Measurements from ENCODE around the gene EPHA1. TPM values are rescaled to one million over a fixed set of nuclear protein-coding genes. Genes with fewer than 3 reads are reported as not detected.

Gene EPHA1
- total RNA-seq, 1 experiment from 2014 or later, result 0.39 TPM

DNA sequence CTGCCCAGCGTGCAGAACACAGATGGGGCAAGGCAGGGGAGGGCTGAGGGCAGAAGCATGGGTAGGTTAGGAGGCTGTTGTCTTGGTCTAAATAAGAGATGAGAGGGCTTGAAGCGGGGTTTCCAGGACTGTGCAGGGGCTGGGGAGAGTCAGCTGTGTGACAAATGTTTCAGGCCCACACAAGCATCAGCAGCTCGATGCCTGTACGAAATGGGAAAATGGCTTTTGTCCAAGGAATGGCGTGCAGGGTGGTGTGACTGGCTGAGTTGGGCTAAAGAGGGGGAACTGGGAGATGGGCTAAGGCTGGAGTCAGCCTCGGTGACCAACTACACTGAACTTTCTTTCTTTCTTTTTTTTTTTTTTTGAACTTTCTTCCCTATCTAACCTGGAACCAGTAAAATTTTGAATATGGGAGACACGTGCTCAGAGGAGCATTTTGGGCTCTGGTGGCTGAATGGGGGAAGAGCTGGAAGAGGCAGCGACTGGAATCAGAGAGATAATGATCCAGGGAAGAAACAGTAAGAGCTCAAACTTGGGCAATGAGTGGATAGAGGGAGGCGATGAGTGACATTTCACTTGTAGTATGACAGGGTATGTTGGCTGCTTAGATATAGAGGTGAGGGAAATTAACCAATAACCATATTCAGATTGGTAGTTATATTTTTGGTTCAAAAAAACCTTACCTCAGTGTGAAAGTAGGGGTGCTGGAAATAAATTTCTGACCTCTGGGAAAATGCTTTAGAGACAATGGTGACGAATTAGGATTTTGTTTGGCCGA lies 10.2 kb upstream of the EPHA1 start:
- ATAC-seq (no peak), DNase-seq (ENCODE audit: low read depth, low spot score) (no peak)
- Histone ChIP-seq H3K4me3 (ENCODE audit: low read depth in 2 of 2, low read length in 2 of 2) (no peak overlapping the region), H3K27me3 (ENCODE audit: control insufficient read depth, insufficient read depth, low read length) (no peaks in the 10 kb centered on the region), H3K36me3 (ENCODE audit: control insufficient read depth, insufficient read depth, low read length) (no peaks in the 10 kb centered on the region), H3K9me3 (ENCODE audit: control insufficient read depth, insufficient read depth, low read depth, low read length) (no peaks in the 10 kb centered on the region), H3K27ac (ENCODE audit: low read length) (no peak overlapping the region), H3K4me1 (ENCODE audit: control insufficient read depth, insufficient read depth, low read length) (no peaks in the 10 kb centered on the region)
- in situ Hi-C loops (cut with HindIII; ENCODE audit: low pct_unique_long_range_greater_than_20kb, low sequenced_read_pairs), result no loop called here
- TF ChIP-seq SIN3A (IDR thresholded peaks at IDR 0.05; ENCODE audit: borderline replicate concordance, insufficient read depth, low read depth, low read length), result no peak
- TF ChIP-seq, protein P1, sequence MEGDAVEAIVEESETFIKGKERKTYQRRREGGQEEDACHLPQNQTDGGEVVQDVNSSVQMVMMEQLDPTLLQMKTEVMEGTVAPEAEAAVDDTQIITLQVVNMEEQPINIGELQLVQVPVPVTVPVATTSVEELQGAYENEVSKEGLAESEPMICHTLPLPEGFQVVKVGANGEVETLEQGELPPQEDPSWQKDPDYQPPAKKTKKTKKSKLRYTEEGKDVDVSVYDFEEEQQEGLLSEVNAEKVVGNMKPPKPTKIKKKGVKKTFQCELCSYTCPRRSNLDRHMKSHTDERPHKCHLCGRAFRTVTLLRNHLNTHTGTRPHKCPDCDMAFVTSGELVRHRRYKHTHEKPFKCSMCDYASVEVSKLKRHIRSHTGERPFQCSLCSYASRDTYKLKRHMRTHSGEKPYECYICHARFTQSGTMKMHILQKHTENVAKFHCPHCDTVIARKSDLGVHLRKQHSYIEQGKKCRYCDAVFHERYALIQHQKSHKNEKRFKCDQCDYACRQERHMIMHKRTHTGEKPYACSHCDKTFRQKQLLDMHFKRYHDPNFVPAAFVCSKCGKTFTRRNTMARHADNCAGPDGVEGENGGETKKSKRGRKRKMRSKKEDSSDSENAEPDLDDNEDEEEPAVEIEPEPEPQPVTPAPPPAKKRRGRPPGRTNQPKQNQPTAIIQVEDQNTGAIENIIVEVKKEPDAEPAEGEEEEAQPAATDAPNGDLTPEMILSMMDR (IDR thresholded peaks at IDR 0.05), result no peak
- TF ChIP-seq POLR2AphosphoS5 (IDR thresholded peaks at IDR 0.05; ENCODE audit: low read depth, low read length), result no peak
- TF ChIP-seq TCF7L2 (IDR thresholded peaks at IDR 0.05; ENCODE audit: low read depth, low read length), result no peak
- TF ChIP-seq, protein P2, sequence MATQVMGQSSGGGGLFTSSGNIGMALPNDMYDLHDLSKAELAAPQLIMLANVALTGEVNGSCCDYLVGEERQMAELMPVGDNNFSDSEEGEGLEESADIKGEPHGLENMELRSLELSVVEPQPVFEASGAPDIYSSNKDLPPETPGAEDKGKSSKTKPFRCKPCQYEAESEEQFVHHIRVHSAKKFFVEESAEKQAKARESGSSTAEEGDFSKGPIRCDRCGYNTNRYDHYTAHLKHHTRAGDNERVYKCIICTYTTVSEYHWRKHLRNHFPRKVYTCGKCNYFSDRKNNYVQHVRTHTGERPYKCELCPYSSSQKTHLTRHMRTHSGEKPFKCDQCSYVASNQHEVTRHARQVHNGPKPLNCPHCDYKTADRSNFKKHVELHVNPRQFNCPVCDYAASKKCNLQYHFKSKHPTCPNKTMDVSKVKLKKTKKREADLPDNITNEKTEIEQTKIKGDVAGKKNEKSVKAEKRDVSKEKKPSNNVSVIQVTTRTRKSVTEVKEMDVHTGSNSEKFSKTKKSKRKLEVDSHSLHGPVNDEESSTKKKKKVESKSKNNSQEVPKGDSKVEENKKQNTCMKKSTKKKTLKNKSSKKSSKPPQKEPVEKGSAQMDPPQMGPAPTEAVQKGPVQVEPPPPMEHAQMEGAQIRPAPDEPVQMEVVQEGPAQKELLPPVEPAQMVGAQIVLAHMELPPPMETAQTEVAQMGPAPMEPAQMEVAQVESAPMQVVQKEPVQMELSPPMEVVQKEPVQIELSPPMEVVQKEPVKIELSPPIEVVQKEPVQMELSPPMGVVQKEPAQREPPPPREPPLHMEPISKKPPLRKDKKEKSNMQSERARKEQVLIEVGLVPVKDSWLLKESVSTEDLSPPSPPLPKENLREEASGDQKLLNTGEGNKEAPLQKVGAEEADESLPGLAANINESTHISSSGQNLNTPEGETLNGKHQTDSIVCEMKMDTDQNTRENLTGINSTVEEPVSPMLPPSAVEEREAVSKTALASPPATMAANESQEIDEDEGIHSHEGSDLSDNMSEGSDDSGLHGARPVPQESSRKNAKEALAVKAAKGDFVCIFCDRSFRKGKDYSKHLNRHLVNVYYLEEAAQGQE (IDR thresholded peaks at IDR 0.05; ENCODE audit: insufficient read depth in 1 of 2, low read depth in 2 of 2, low read length in 1 of 2), result no peak
- intact Hi-C loops (cut with micrococcal nuclease; ENCODE audit: unreplicated experiment), result no loop called here
- BruUV-seq (replicated peaks), result no TSS peak
- CTCF ChIA-PET, result interaction anchor here (0.8 kb wide), 1 partner anchor 412 kb away, joined by 5 read pairs; no protein-coding TSS in a partner anchor
- POLR2A ChIA-PET, result no interaction called here

DNA sequence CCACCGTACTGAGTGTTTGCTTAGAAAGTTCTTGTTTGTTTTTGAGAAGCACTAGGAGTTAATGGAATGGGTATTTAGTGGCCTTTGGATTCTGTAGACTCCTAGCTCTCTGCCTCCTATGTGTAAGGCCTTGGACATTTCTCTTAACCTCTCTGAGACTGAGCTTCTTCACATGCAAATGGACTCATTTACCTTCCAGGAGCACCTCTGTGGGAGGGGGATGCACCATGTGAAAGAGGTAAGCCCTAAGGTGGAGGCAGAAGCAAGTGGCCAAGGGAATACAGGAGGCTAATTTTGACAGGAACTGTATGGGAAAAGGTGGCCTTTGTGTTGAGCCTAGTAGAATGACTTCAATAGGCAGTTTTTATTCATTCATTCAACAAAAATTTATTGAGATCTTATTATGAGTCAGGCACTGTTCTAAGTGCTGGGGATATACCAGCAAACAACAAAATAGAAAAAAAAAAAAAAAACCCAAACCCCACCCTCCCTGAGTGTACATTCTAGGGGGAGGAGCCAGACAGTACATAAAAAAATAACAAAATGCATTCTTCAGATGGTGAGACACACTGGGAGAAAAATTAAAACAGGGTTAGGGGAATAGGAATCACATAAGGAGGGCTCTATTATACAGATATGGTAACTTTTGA lies 9.2 kb upstream of the EPHA1 start:
- no peaks in the 10 kb centered on the region for H3K27me3 ChIP-seq (ENCODE audit: control insufficient read depth, insufficient read depth, low read length)
- POLR2A ChIA-PET, result no interaction called here
- H3K4me1 ChIP-seq (ENCODE audit: control insufficient read depth, insufficient read depth, low read length), result no peaks in the 10 kb centered on the region
- intact Hi-C loops (cut with micrococcal nuclease; ENCODE audit: unreplicated experiment) (no loop called here), in situ Hi-C loops (cut with HindIII; ENCODE audit: low pct_unique_long_range_greater_than_20kb, low sequenced_read_pairs) (no loop called here)
- DNase-seq (ENCODE audit: low read depth, low spot score) (no peak), ATAC-seq (no peak)
- no peaks in the 10 kb centered on the region for H3K9me3 ChIP-seq (ENCODE audit: control insufficient read depth, insufficient read depth, low read depth, low read length)
- no peaks in the 10 kb centered on the region for H3K36me3 ChIP-seq (ENCODE audit: control insufficient read depth, insufficient read depth, low read length)
- H3K4me3 ChIP-seq (ENCODE audit: low read depth in 2 of 2, low read length in 2 of 2), result no peak overlapping the region
- CTCF ChIA-PET, result no interaction called here
- no peak overlapping the region for H3K27ac ChIP-seq (ENCODE audit: low read length)
- TF ChIP-seq, protein P2 (IDR thresholded peaks at IDR 0.05; ENCODE audit: insufficient read depth in 1 of 2, low read depth in 2 of 2, low read length in 1 of 2), result no peak
- TF ChIP-seq SIN3A (IDR thresholded peaks at IDR 0.05; ENCODE audit: borderline replicate concordance, insufficient read depth, low read depth, low read length) (no peak), TCF7L2 (IDR thresholded peaks at IDR 0.05; ENCODE audit: low read depth, low read length) (no peak), POLR2AphosphoS5 (IDR thresholded peaks at IDR 0.05; ENCODE audit: low read depth, low read length) (no peak)
- TF ChIP-seq, protein P1 (IDR thresholded peaks at IDR 0.05), result no peak
- no TSS peak for BruUV-seq (replicated peaks)

Data from Panc1 (cell line).